Stomach (tissue), 19 donors: ENCODE measurements around the gene KCNA2. TPM values are rescaled to one million over a fixed set of nuclear protein-coding genes. Genes with fewer than 3 reads are reported as not detected.

Experiments
- DNase-seq, 2 donors: peaks; one replicate each; pipeline versions ENCODE4 v3.0.0 to v3.0.0-alpha.2; 2013 to 2019
- H3K27ac ChIP-seq, 5 donors: fragments of 200-600 bp in 4 of 5; sonication (generic) in 4 of 5; one replicate each; pipeline ENCODE4 v1.5.1; 2013 to 2019; ENCODE audit warnings: mild to moderate bottlenecking in 1 of 5, moderate library complexity in 1 of 5
- H3K27me3 ChIP-seq, 3 donors: fragments of 200-600 bp; sonication (generic); one replicate each; pipeline ENCODE4 v1.5.1; 2017 to 2019; ENCODE audit warnings: mixed run types in 1 of 3
- H3K36me3 ChIP-seq, 4 donors: fragments of 200-600 bp; sonication (generic); 1 replicate in 3 of 4; 2 replicates in 1 of 4; pipeline ENCODE4 v1.5.1; 2016 to 2019
- H3K4me1 ChIP-seq, 4 donors: fragments of 200-600 bp; sonication (generic); one replicate each; pipeline ENCODE4 v1.5.1; 2016 to 2019
- H3K4me3 ChIP-seq, 4 donors: fragments of 200-600 bp; sonication (generic) in 3 of 4; one replicate each; pipeline ENCODE4 v1.5.1; 2016 to 2019; ENCODE audit warnings: mild to moderate bottlenecking in 1 of 4
- H3K9me3 ChIP-seq, 4 donors: fragments of 200-600 bp; sonication (generic); one replicate each; pipeline ENCODE4 v1.5.1; 2016 to 2019
- CTCF ChIP-seq, 7 experiments: fragments of 450-650 bp in 4 of 7; fragments of 200-600 bp in 3 of 7; sonication (generic) in 3 of 7; IDR thresholded peaks; one replicate each; pipeline ENCODE4 v1.5.1; 2016 to 2019; ENCODE audit warnings: antibody characterized with exemption in 7 of 7, control low read depth in 2 of 7, mild to moderate bottlenecking in 1 of 7
- EP300 ChIP-seq: sonication (generic); formaldehyde crosslinking; IDR thresholded peaks from one replicate; pipeline ENCODE4 v1.6.1; 2017; ENCODE audit warnings: antibody characterized with exemption
- POLR2A ChIP-seq, 4 donors: fragments of 450-650 bp; IDR thresholded peaks; one replicate each; pipeline ENCODE4 v1.6.1; 2016; ENCODE audit warnings: antibody characterized with exemption in 4 of 4, control low read depth in 2 of 4, mild to moderate bottlenecking in 1 of 4, moderate library complexity in 1 of 4
- POLR2AphosphoS5 ChIP-seq, 3 donors: sonication (generic); formaldehyde crosslinking; IDR thresholded peaks; one replicate each; pipeline ENCODE4 v1.6.1; 2016; ENCODE audit warnings: antibody characterized with exemption in 3 of 3
- WGBS, 5 donors: extraction: QIAGEN DNeasy Blood & Tissue Kit in 3 of 5; methylation state at CpG; one replicate each; pipeline versions ENCODE4 v1.1.5 to v1.1.7; 2013 to 2018; 5-methylcytosine and 5-hydroxymethylcytosine counted together
- intact Hi-C: fragments of 100-400 bp; cut with DNase I; formaldehyde crosslinking; loops from one replicate; pipeline ENCODE4 v1.15.1; 2023; ENCODE audit warnings: low total_unique reads
- long read RNA-seq, 10 donors: transcript quantifications; one replicate each; lab custom pipeline, GENCODE V29; 2026
- polyA plus RNA-seq, 3 donors: library from polyadenylated mRNA; stranded (reverse); fragments of 200-250 nt; gene quantifications; one replicate each; pipeline ENCODE4 v1.2.3, GENCODE V29; 2013
- total RNA-seq, 5 donors: library from RNA; depleted of rRNA; stranded (reverse); fragments of >200 nt; gene quantifications; one replicate each; pipeline versions ENCODE4 v1.1.0 to v1.2.3, GENCODE V29; 2014 to 2016
- donor health status: healthy with polysubstance abuse.
- donor health status: Bipolar disorder and iron deficiency.
- donor health status: healthy.

The KCNA2 gene
- 10 to 100 TPM in 1 of 5 donors, under 1 TPM in 3, not detected in 1; under 0.01 to 42.0 (median 0.89) TPM for total RNA-seq
- polyA plus RNA-seq, result under 1 TPM in 1 of 3 donors, not detected in 2; 0.20 TPM
- long read RNA-seq, donor 1, result 0 reads
- long read RNA-seq, donor 2, partial matches to known transcripts, result 0 of 2 reads
- long read RNA-seq, donor 2, other reads (novel, unspliced or antisense), result 0 of 2 reads
- long read RNA-seq, donor 3, result 0 reads
- long read RNA-seq, donor 4, result 0 reads
- long read RNA-seq, donor 5, partial matches to known transcripts, result 0 of 1 reads
- long read RNA-seq, donor 5, other reads (novel, unspliced or antisense), result 0 of 1 reads
- long read RNA-seq, donor 6, result 0 reads
- long read RNA-seq, donor 7, partial matches to known transcripts, result 0 of 1 reads
- long read RNA-seq, donor 7, other reads (novel, unspliced or antisense), result 0 of 1 reads
- long read RNA-seq, donor 8, result 0 reads
- long read RNA-seq, donor 9, result 0 reads
- long read RNA-seq, donor 10, result 0 reads

DNA sequence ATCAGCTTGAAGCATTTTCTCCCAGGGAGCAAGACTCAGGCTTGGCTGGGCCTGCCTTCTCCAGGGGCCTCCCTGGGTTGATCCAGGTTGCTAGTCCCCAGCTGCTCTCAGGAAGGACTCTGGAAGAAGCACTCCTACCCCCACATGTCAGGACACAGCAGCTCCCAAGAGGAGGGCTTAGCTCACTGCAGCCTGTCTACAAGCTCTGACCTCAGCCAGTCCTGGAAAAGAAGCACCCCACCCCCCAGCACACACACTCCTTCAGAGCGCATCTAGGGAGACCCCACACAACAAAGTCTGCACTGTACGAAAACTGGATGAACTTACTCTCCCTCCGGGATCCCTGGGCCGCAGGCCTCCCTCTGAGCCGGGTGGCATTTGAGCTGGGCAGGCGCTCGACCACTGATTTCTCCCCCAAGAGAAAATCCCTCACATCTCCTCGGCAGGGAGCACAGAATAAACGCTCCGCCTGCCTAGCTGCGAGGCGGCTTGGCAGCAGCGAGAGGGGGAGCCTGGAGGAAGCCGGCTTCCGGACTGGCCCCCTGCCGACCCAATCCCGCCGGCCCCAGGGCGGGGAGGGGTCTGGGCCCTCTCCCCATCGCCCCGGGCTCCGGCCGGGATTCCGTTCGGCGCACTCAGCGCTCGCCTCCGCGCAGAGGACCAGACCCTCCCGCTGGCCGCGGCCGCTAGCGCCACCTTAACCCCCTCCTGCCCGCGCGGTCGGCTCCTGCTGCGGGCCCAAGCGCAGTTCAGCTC is at the start of gene KCNA2:
TSS of gene KCNA2 (minus strand) at position 458 of the 756 bp plus-strand sequence. CDS start 1,576 bp downstream, outside the sequence.
- intact Hi-C loops, result no loop called here
- 0 to 4% (median 3%) methylated on average over 8 to 41 of the region's 41 CpGs for WGBS, 5 donors
- peak within 1 kb of the TSS in 3 of 5 donors; percentile 20 to 75 (median 53) for H3K27ac ChIP-seq
- peak; percentile 26 to 87 for DNase-seq
- H3K4me1 ChIP-seq, result peaks cover 23 to 31% (median 26%) of the 10 kb centered on the region in 4 donors
- H3K4me3 ChIP-seq, result peak within 1 kb of the TSS; percentile 54 to 69 (median 62)
- H3K36me3 ChIP-seq, result no peaks in the 10 kb centered on the region
- H3K9me3 ChIP-seq, result no peaks in the 10 kb centered on the region
- peaks cover 0 to 79% (median 45%) of the 10 kb centered on the region in 3 donors for H3K27me3 ChIP-seq
- TF ChIP-seq POLR2AphosphoS5 (IDR thresholded peaks at IDR 0.05) (no peak), POLR2A (IDR thresholded peaks at IDR 0.05) (no peak), CTCF (IDR thresholded peaks at IDR 0.05) (no peak), EP300 (no peak)

DNA sequence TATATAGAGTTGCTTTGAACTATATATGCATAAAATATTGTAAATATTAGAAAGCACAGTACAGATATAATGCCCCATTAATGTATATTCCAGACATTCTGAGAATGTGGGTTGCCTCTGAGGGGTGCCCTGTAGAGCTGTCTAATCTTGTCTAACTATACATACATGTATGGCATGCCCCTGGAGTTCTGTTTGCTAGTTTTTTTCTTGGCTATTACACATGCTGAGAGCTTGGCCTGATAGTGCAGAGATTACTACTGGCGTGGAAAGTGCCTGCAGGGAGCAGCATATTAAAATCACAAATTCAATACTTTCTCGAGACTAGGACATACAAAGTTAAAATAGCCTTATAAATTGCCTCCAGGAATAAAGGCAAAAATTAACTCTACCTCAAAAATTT is 44.5 kb upstream of the KCNA2 start:
- Histone ChIP-seq H3K27ac (no peak overlapping the region), H3K36me3 (no peaks in the 10 kb centered on the region), H3K27me3 (peaks cover 0 to 21% (median 0%) of the 10 kb centered on the region in 3 donors), H3K4me3 (no peak overlapping the region), H3K9me3 (no peaks in the 10 kb centered on the region), H3K4me1 (peaks cover 0 to 14% (median 2%) of the 10 kb centered on the region in 4 donors)
- TF ChIP-seq POLR2A (IDR thresholded peaks at IDR 0.05) (no peak), CTCF (IDR thresholded peaks at IDR 0.05) (no peak), POLR2AphosphoS5 (IDR thresholded peaks at IDR 0.05) (no peak), EP300 (no peak)
- intact Hi-C loops, result no loop called here
- DNase-seq, result no peak
- 56 to 75% (median 66%) methylated on average over 2 of the region's 2 CpGs for WGBS, 5 donors

GRCh38 chr1:110648417-110648816 is 42.3 kb upstream of the KCNA2 start:
- DNase-seq, result no peak
- intact Hi-C loops, result no loop called here
- WGBS, 5 donors, result 55 to 69% (median 57%) methylated on average over 2 of the region's 2 CpGs
- Histone ChIP-seq H3K27me3 (peaks cover 0 to 28% (median 0%) of the 10 kb centered on the region in 3 donors), H3K27ac (peak overlapping the region in 1 of 5 donors; percentile 40), H3K4me3 (no peak overlapping the region), H3K36me3 (no peaks in the 10 kb centered on the region), H3K4me1 (peaks cover 0 to 14% (median 2%) of the 10 kb centered on the region in 4 donors), H3K9me3 (no peaks in the 10 kb centered on the region)
- TF ChIP-seq EP300, result no peak
- no peak for TF ChIP-seq POLR2AphosphoS5 (IDR thresholded peaks at IDR 0.05)
- no peak for TF ChIP-seq CTCF (IDR thresholded peaks at IDR 0.05)
- TF ChIP-seq POLR2A (IDR thresholded peaks at IDR 0.05), result no peak

GRCh38 chr1:110647254-110647891 is 41.2 kb upstream of the KCNA2 start:
- TF ChIP-seq CTCF (IDR thresholded peaks at IDR 0.05) (no peak), POLR2A (IDR thresholded peaks at IDR 0.05) (no peak), POLR2AphosphoS5 (IDR thresholded peaks at IDR 0.05) (no peak), EP300 (no peak)
- no peaks in the 10 kb centered on the region for H3K9me3 ChIP-seq
- H3K4me1 ChIP-seq, result peaks cover 0 to 14% (median 2%) of the 10 kb centered on the region in 4 donors
- no peak overlapping the region for H3K4me3 ChIP-seq
- intact Hi-C loops, result no loop called here
- peak overlapping the region in 1 of 5 donors; percentile 40 for H3K27ac ChIP-seq
- DNase-seq, result no peak
- H3K27me3 ChIP-seq, result peaks cover 0 to 28% (median 0%) of the 10 kb centered on the region in 3 donors
- H3K36me3 ChIP-seq, result no peaks in the 10 kb centered on the region
- WGBS, 5 donors, result 29 to 45% (median 40%) methylated on average over 5 of the region's 5 CpGs
